WTC11 (cell line): ENCODE data around the gene PDZRN3.

Experiments used
- CTCF ChIP-seq: fragments of 200-600 bp; IDR thresholded peaks from 2 replicates; pipeline ENCODE4 v1.8.0; 2022; ENCODE audit warnings: antibody characterized with exemption
- MXD4 ChIP-seq: fragments of 250-450 bp; sonication (Bioruptor Pico); IDR thresholded peaks from 2 replicates; pipeline ENCODE4 v1.8.0; 2021; ENCODE audit warnings: mild to moderate bottlenecking, moderate library complexity, borderline replicate concordance
- OVOL2 ChIP-seq: fragments of 250-450 bp; sonication (Bioruptor Pico); IDR thresholded peaks from 2 replicates; pipeline ENCODE4 v1.9.0; 2021; ENCODE audit warnings: mild to moderate bottlenecking, borderline replicate concordance
- ZNF121 ChIP-seq: sonication (generic); formaldehyde crosslinking; IDR thresholded peaks from 2 replicates; pipeline ENCODE4 v1.8.0; 2023; ENCODE audit warnings: missing genetic modification reagents

GRCh38 chr3:73379465-73379864, 245.3 kb downstream of the PDZRN3 start:
- TF ChIP-seq ZNF121 (CRISPR knock-in tag) = no peak
- no peak for TF ChIP-seq CTCF
- no peak for TF ChIP-seq OVOL2 (CRISPR knock-in tag)
- TF ChIP-seq MXD4 (CRISPR knock-in tag) = no peak
